SK-N-SH (cell line): Measurements from ENCODE around the gene RAD51B. TPM values are rescaled to one million over a fixed set of nuclear protein-coding genes. Genes with fewer than 3 reads are reported as not detected.

Source experiments
- CTCF ChIA-PET: fragments of 300-600, 350-600 bp; formaldehyde crosslinking; extraction: SDS; loops from one replicate; lab custom pipeline; 2021; lab: Yijun Ruan, JAX
- POLR2A ChIA-PET: fragments of 350-600 bp; sonication (Branson Sonifier 250); formaldehyde crosslinking; extraction: SDS; loops from one replicate; lab custom pipeline; 2020; ENCODE audit warnings: antibody characterized with exemption, inconsistent platforms; lab: Yijun Ruan, JAX
- DNase-seq: peaks from one replicate; pipeline ENCODE4 v3.0.0; 2012
- H2AFZ ChIP-seq: fragments of 200-600 bp; sonication (generic); 2 replicates; pipeline ENCODE4 v1.8.1; 2016; ENCODE audit warnings: antibody characterized with exemption, mild to moderate bottlenecking, low read depth
- H3F3A ChIP-seq: fragments of 200-600 bp; sonication (generic); replicated peaks from 2 replicates; pipeline ENCODE3; 2016; ENCODE audit warnings: antibody characterized with exemption, mild to moderate bottlenecking; ENCODE audit not compliant: insufficient read depth
- H3K27ac ChIP-seq, 2 experiments: fragments of 200-500 bp in 1 of 2; fragments of 200-600 bp in 1 of 2; sonication (Bioruptor generic) in 1 of 2; sonication (generic), shearing (Covaris generic) in 1 of 2; 2 replicates each; pipeline versions ENCODE4 v1.5.1 to v1.6.1; 2014 to 2016; ENCODE audit warnings: low read depth in 2 of 2, inconsistent platforms in 1 of 2, low read length in 1 of 2, mild to moderate bottlenecking in 1 of 2, mixed read lengths in 1 of 2
- H3K27me3 ChIP-seq: fragments of 200-600 bp; sonication (generic), shearing (Covaris generic); 2 replicates; pipeline ENCODE4 v1.6.1; 2016; ENCODE audit warnings: mixed run types; ENCODE audit not compliant: insufficient read depth
- H3K36me3 ChIP-seq, 2 experiments: fragments of 200-500 bp in 1 of 2; fragments of 200-600 bp in 1 of 2; sonication (Bioruptor generic) in 1 of 2; sonication (generic) in 1 of 2; replicated peaks in 1 of 2; 2 replicates each; pipeline versions ENCODE3 to v1.5.1; 2014 to 2016; ENCODE audit warnings: low read length in 1 of 2, mild to moderate bottlenecking in 1 of 2; ENCODE audit not compliant: insufficient read depth in 2 of 2, control insufficient read depth in 1 of 2
- H3K4me1 ChIP-seq, 2 experiments: fragments of 200-500 bp in 1 of 2; fragments of 200-600 bp in 1 of 2; sonication (Bioruptor generic) in 1 of 2; sonication (generic), shearing (Covaris generic) in 1 of 2; 2 replicates each; pipeline versions ENCODE4 v1.5.1 to v1.6.1; 2014 to 2016; ENCODE audit warnings: low read depth in 1 of 2, low read length in 1 of 2, mixed run types in 1 of 2; ENCODE audit not compliant: insufficient read depth in 2 of 2, control insufficient read depth in 1 of 2
- H3K4me2 ChIP-seq: fragments of 200-600 bp; sonication (generic), shearing (Covaris generic); 2 replicates; pipeline ENCODE4 v1.6.1; 2017; ENCODE audit warnings: mixed run types
- H3K4me3 ChIP-seq, 2 experiments: fragments of 200-500 bp in 1 of 2; fragments of 200-600 bp in 1 of 2; sonication (Bioruptor generic) in 1 of 2; sonication (generic), shearing (Covaris generic) in 1 of 2; 2 replicates each; pipeline versions ENCODE4 v1.5.1 to v1.8.1; 2014 to 2016; ENCODE audit warnings: low read depth in 2 of 2, inconsistent platforms in 1 of 2, low read length in 1 of 2, mild to moderate bottlenecking in 1 of 2, mixed read lengths in 1 of 2, moderate library complexity in 1 of 2
- H3K79me2 ChIP-seq: fragments of 200-600 bp; sonication (generic); 2 replicates; pipeline ENCODE4 v1.8.1; 2017; ENCODE audit warnings: mild to moderate bottlenecking; ENCODE audit not compliant: insufficient read depth
- H3K9ac ChIP-seq: fragments of 200-600 bp; sonication (generic); 2 replicates; pipeline ENCODE4 v1.6.1; 2017; ENCODE audit warnings: mixed run types
- H3K9me2 ChIP-seq: fragments of 200-600 bp; sonication (generic); 2 replicates; pipeline ENCODE4 v1.6.1; 2017; ENCODE audit warnings: mixed run types
- H3K9me3 ChIP-seq: fragments of 200-600 bp; sonication (generic); 2 replicates; pipeline ENCODE4 v1.6.1; 2017; ENCODE audit warnings: mixed run types, mild to moderate bottlenecking, moderate library complexity
- H4K20me1 ChIP-seq: fragments of 200-600 bp; sonication (generic); 2 replicates; pipeline ENCODE4 v1.6.1; 2017; ENCODE audit warnings: mild to moderate bottlenecking, mixed run types; ENCODE audit not compliant: insufficient read depth
- CTCF ChIP-seq: fragments of 200-600 bp; sonication (generic); IDR thresholded peaks from 2 replicates; pipeline ENCODE4 v1.6.1; 2017; ENCODE audit warnings: antibody characterized with exemption, mild to moderate bottlenecking, moderate library complexity
- EZH2phosphoT487 ChIP-seq: fragments of 200-600 bp; sonication (generic); IDR thresholded peaks from 2 replicates; pipeline ENCODE4 v1.6.1; 2017; ENCODE audit warnings: low read depth, mixed run types, mild to moderate bottlenecking, antibody characterized with exemption, moderate library complexity, borderline replicate concordance
- FOXJ3 ChIP-seq: sonication (generic); formaldehyde crosslinking; IDR thresholded peaks from 2 replicates; pipeline ENCODE4 v1.5.1; 2020; ENCODE audit warnings: mild to moderate bottlenecking, missing genetic modification reagents
- FOXM1 ChIP-seq: IDR thresholded peaks from 2 replicates; pipeline ENCODE4 v1.4.0; 2012; ENCODE audit warnings: low read depth, mild to moderate bottlenecking
- GATA2 ChIP-seq: sonication (generic); formaldehyde crosslinking; IDR thresholded peaks from 2 replicates; pipeline ENCODE4 v1.5.0; 2020; ENCODE audit warnings: mild to moderate bottlenecking, missing genetic modification reagents
- IRF3 ChIP-seq: fragments of 150-350 bp; IDR thresholded peaks from 2 replicates; pipeline ENCODE4 v1.6.1; 2016; ENCODE audit warnings: mild to moderate bottlenecking, low read depth, low read length
- MAX ChIP-seq: IDR thresholded peaks from 2 replicates; pipeline ENCODE4 v1.4.0; 2012; ENCODE audit warnings: low read depth
- MEF2A ChIP-seq: IDR thresholded peaks from 2 replicates; pipeline ENCODE4 v1.4.0; 2012; ENCODE audit warnings: low read depth, borderline replicate concordance
- NRF1 ChIP-seq: IDR thresholded peaks from 2 replicates; pipeline ENCODE4 v1.6.1; 2012; ENCODE audit warnings: low read depth, mild to moderate bottlenecking, low read length
- PBX3 ChIP-seq: IDR thresholded peaks from 2 replicates; pipeline ENCODE4; 2012
- POLR2AphosphoS5 ChIP-seq: IDR thresholded peaks from 2 replicates; pipeline ENCODE4 v1.6.1; 2012; ENCODE audit warnings: low read depth, low read length
- RAD21 ChIP-seq: IDR thresholded peaks from 2 replicates; pipeline ENCODE4 v1.6.1; 2012; ENCODE audit warnings: mild to moderate bottlenecking, low read length
- RCOR1 ChIP-seq: fragments of 150-350 bp; IDR thresholded peaks from 2 replicates; pipeline ENCODE4 v1.6.1; 2017; ENCODE audit warnings: antibody characterized with exemption, low read length
- TAF1 ChIP-seq: IDR thresholded peaks from 2 replicates; pipeline ENCODE4 v1.6.1; 2012; ENCODE audit warnings: low read depth, mild to moderate bottlenecking, low read length, moderate library complexity, borderline replicate concordance
- USF1 ChIP-seq: IDR thresholded peaks from 2 replicates; pipeline ENCODE4 v1.4.0; 2012; ENCODE audit warnings: low read depth, borderline replicate concordance
- USF2 ChIP-seq: fragments of 150-350 bp; IDR thresholded peaks from 2 replicates; pipeline ENCODE4 v1.6.1; 2017; ENCODE audit warnings: antibody characterized with exemption, low read length, low read depth, borderline replicate concordance
- ZBTB33 ChIP-seq: IDR thresholded peaks from 2 replicates; pipeline ENCODE4 v1.4.0; 2012; ENCODE audit warnings: low read depth, borderline replicate concordance
- WGBS: methylation state at CpG from one replicate; pipeline ENCODE4 v1.1.6; 2017; ENCODE audit warnings: low lambda C conversion rate; 5-methylcytosine and 5-hydroxymethylcytosine counted together
- polyA plus RNA-seq, 3 experiments: library from polyadenylated mRNA; depleted of rRNA; stranded (reverse); fragments of >200 nt; gene quantifications; 2 replicates each; pipeline ENCODE4 v1.2.3, GENCODE V29; 2012

The RAD51B gene
- polyA plus RNA-seq, 1 of the 3 experiments (the other 2 are of a cell fraction), result 6.0 TPM

- no peak overlapping the region for H3K4me3 ChIP-seq
- H3K9ac ChIP-seq, result no peak overlapping the region
- H3K9me3 ChIP-seq, result no peaks in the 10 kb centered on the region
- H3F3A ChIP-seq, result no peaks in the 10 kb centered on the region
- no peaks in the 10 kb centered on the region for H3K36me3 ChIP-seq
- H3K27ac ChIP-seq, result no peak overlapping the region
- 94% methylated on average over 4 of the region's 4 CpGs for WGBS
- no peak overlapping the region for H2AFZ ChIP-seq
- H3K4me2 ChIP-seq, result no peak overlapping the region
- DNase-seq, result no peak
- TF ChIP-seq POLR2AphosphoS5 (no peak), CTCF (no peak), FOXJ3 (CRISPR knock-in tag) (no peak), GATA2 (CRISPR knock-in tag) (no peak), PBX3 (no peak), EZH2phosphoT487 (no peak), USF1 (no peak), MAX (no peak)
- no peaks in the 10 kb centered on the region for H3K27me3 ChIP-seq
- CTCF ChIA-PET, result no interaction called here
- no peaks in the 10 kb centered on the region for H4K20me1 ChIP-seq
- POLR2A ChIA-PET, result no interaction called here
- H3K79me2 ChIP-seq, result no peaks in the 10 kb centered on the region
- H3K4me1 ChIP-seq, result no peaks in the 10 kb centered on the region
- H3K9me2 ChIP-seq, result no peaks in the 10 kb centered on the region
These were observed 921.4 kb downstream of the RAD51B start for GRCh38 chr14:68740788-68741476.

GRCh38 chr14:68741477-68741791 lies 921.9 kb downstream of the RAD51B start:
- no peak overlapping the region for H3K27ac ChIP-seq
- TF ChIP-seq MAX (no peak), USF1 (no peak), USF2 (no peak), IRF3 (no peak), NRF1 (no peak), FOXM1 (no peak), POLR2AphosphoS5 (no peak), RCOR1 (no peak), TAF1 (no peak), FOXJ3 (CRISPR knock-in tag) (no peak), ZBTB33 (no peak), RAD21 (no peak), GATA2 (CRISPR knock-in tag) (no peak), MEF2A (no peak)

More at GRCh38 chr14:68741477-68741791, 921.9 kb downstream of the RAD51B start:
- ChIA-PET POLR2A (no interaction called here), CTCF (no interaction called here)
- H3K9me2 ChIP-seq, result no peaks in the 10 kb centered on the region
- no peaks in the 10 kb centered on the region for H4K20me1 ChIP-seq
- H3K4me2 ChIP-seq, result no peak overlapping the region
- no peaks in the 10 kb centered on the region for H3K36me3 ChIP-seq
- H3K4me3 ChIP-seq, result no peak overlapping the region
- no peaks in the 10 kb centered on the region for H3K4me1 ChIP-seq
- no peak overlapping the region for H2AFZ ChIP-seq
- no peak overlapping the region for H3K9ac ChIP-seq
- H3K79me2 ChIP-seq, result no peaks in the 10 kb centered on the region
- no peaks in the 10 kb centered on the region for H3K27me3 ChIP-seq
- H3F3A ChIP-seq, result no peaks in the 10 kb centered on the region
- no peaks in the 10 kb centered on the region for H3K9me3 ChIP-seq
- no peak for DNase-seq
